Endometrium (tissue), 2 donors: ENCODE results near the gene PRKCH.

Experiments
- FAIRE-seq: peaks from 2 replicates; lab custom pipeline; 2012; peaks lifted over from hg19 to GRCh38; lab: Jason Lieb, UNC
- donor health status: control.
- donor health status: control.

The PRKCH gene

DNA sequence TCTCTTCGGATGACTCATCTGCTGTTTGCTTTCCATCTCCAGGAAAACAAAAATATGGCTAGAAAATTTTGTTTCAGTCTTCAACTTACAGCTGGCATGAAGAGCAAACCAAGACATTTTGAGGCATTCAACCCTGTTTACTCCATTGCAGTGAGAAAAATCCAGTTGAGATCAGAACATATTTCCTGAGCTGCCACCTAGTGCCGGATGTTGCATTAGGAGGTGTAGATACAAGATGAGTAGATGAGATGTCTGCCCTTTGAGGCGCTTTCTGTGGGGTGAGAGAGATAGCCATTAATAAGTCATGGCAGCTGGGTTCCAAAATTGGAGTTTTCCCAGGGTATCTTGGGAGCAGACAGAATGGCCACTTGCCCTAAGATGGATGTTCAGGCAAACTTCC, 171.1 kb downstream of the PRKCH start:
- FAIRE-seq, result no peak

DNA sequence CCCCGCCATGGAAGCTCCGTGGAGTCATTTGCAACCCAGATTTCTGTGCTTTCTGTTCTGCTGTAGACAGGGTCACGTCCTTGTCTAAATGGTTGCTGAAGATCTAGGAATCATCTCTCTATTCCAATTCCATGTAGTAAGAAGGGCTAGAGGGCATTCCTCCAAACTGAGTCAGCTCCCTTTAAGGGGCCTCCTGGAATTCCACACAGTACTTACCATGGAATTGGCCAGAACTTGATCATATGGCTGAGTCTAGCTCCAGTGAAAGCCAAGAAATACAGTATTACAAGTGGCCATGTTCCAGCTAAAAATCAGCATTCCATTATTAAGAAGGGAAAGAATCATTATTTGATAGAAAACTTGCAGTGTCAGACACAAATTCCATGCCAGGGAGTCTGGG, 171.9 kb downstream of the PRKCH start:
- FAIRE-seq, result no peak

DNA sequence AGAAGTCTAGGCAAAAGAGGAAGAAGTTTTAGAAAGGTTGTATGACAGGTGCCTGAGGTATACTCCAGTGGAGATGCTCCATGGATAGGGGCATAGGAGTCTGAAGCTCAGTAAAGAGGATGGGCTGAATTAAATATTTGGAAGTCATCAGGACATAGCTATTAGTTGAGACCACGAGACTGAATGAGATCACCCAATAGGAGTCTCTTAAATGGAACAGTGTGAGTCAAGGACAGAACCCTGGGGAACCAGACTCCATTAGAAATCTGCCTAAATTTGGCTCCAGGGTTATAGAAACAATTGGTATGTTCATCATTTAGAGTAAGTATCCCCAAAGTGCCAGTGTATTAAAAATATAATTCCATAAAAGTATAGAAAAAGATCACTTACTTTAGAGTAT, 172.6 kb downstream of the PRKCH start:
- FAIRE-seq, result no peak

DNA sequence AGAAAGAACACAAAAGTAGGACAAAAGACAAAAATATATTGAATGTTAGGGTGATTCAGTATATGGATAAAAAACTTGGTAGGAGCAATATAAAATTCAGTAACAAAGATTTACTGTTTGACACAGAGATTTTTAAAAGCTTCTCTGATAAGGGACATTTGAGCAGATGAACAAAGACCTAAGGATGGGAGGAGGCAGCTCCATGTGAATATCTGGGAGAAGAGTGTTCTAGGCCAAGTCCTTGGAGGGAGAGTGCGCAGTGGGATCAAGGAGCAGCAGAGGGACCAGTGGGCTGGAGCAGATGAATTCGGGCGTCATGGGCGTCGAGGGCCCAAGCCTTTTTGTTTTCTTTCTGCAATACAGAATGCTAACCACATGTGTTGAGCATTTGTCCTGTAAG, 174.4 kb downstream of the PRKCH start:
- no peak for FAIRE-seq

DNA sequence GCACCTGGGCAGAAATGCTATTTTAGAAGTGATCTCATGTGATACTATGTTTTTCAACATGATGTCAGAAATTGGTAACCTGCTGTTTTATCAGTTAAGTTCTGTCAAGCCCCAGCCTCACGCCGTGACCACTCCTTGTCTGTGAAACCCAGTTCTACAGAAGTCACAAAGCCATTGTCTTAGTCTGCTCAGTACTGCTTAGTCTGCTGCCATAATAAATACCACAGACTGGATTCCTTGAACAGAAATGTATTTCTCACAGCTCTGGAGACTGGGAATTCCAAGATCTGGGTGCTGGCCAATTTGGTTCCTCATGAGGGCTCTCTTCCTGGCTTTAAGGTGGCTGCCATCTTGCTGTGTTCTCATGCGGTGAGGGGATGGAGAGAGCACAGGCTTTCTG, 176.9 kb downstream of the PRKCH start:
- FAIRE-seq, result no peak

DNA sequence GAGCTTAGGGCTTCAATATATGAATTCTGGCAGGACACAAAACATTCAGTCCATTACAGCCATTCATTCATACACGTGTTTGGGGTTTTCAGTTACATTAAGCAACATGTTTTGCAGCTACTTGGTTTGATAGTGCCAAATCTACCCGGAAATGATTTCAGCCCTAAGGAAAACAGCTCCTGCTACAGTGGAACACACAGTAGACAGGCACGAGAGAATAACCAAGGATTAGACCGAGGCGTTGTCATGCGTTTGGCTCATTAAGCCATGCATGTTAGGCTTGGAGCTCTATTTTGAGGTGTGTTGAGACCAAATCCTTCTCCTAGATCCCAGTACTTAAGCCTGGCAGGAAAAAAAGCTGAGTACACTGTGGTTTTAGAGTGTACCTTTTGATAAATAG, 177.4 kb downstream of the PRKCH start:
- no peak for FAIRE-seq

DNA sequence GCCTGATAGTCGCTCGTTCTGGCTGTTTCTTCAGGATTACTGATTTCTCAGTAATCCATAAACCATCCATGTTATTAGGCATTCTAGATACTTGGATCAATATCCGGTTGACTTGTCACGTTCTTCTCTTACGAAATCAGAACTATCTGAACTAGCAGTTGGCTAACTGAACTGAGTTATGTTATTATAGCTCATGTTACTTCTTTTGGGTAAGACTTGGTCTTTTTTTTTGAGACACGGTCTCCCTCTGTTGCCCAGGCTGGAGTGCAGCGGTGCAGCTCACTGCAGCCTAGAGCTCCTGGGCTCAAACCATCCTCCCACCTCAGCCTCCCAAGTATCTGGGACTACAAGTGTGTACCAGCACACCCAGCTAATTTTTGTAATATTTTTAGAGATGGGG, 178.6 kb downstream of the PRKCH start:
- FAIRE-seq, result no peak

DNA sequence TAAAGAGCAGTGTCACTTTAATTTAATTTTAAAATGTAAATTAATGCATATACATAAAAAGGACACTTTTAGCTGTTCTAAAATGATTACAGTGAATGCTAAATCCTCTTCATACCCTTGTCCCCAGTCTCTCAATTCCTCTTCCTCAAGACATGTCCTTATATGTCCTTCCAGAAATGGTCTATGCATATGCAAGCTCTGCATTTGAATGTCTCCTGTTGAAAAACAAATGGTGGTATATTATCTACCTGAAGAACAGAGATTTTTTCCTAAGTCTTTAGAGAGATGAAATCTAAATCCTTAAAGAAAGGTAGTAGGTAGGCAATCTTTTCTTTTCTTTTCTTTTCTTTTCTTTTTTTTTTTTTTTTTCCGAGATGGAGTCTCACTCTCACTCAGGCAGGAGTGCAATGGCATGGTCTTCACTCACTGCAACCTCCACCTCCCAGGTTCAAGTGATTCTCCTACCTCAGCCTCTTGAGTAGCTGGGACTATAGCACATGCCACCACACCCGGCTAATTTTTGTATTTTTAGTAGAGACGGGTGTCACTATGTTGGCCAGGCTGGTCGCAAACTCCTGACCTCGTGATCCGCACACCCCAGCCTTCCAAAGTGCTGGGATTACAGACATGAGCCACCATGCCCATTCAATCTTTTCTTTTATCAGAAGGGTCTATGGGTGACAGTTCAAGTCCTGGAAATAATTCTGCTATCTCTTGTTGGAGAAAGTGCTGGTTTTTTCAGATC, 180.5 kb downstream of the PRKCH start:
- no peak for FAIRE-seq

DNA sequence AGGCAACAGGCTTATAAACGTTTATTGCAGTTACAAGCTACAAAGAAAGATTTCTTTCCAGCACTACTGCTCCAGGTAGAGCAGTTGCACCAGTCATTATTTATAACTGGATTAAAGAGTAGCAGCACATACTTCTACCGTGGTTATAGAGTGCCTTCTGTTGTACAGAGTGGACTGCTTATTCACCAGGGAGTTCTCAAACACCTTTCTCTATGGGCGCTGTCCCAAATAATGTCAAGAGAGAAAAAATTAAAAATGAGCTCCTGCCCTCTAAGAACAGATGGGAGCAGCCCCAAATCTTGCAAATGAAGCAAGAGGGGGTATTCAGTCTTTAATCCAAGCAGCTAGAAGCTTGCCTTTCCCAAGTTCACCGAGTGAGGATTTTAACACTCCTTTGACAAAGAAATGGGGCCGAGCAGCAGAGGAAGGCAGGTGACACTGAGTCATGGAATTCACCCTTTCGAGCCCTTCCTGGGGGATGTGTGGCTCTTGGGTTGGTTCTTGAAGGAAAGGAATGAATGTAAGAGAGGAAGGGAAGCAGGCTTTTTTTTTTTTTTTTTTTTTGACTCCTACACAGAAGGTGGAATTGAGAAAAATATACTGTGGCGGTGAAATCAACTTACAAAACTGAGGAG, 181.2 kb downstream of the PRKCH start:
- no peak for FAIRE-seq

DNA sequence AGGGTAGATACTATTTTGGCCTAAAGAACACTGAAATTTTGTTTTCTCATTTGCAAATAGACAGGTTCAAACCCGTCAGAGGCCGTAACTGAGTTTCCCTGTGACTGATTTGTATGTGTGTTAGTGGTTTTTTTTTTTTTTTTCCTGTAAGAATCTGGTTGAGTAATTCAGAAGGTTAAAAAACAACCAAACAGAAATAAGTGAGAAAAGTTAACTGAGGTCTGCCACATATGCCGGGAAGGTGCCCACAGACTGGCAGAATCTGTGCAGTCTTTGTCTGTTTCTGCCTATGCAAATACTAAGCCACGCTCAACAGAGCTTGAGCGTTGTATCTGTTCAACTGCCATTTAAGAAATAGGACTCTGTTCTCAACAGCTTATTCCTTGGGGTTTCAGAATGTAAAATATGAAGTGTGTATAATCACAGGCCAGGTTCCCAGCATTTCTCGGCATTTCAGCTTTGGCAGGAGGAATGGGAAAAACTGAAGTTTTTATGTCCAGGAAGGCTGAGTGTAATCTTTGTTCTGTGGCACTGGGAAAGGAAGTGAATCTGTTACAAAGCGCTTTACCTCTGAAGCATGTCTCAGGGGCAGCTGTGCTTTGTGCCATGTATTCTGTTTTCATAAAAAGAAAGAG, 181.9 kb downstream of the PRKCH start:
- FAIRE-seq, result no peak

DNA sequence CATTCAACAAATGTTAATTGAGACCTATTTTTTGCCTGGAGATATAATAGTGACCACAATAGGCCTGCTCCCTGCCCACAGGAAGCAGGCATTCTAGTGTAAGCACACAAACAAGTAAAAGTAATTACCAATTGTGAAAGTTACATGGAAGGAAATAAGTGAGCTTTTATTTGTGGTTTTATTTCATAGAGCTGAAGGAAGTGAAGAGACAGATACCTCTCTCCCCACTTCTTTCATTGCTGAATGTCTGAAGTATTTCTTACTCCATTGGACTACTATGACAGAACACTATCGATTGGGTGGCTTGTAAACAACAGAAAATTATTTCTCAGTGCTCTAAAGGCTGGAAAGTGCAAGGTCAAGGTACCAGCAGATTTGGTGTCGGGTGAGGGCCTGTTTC, 183.5 kb downstream of the PRKCH start:
- FAIRE-seq, result no peak

DNA sequence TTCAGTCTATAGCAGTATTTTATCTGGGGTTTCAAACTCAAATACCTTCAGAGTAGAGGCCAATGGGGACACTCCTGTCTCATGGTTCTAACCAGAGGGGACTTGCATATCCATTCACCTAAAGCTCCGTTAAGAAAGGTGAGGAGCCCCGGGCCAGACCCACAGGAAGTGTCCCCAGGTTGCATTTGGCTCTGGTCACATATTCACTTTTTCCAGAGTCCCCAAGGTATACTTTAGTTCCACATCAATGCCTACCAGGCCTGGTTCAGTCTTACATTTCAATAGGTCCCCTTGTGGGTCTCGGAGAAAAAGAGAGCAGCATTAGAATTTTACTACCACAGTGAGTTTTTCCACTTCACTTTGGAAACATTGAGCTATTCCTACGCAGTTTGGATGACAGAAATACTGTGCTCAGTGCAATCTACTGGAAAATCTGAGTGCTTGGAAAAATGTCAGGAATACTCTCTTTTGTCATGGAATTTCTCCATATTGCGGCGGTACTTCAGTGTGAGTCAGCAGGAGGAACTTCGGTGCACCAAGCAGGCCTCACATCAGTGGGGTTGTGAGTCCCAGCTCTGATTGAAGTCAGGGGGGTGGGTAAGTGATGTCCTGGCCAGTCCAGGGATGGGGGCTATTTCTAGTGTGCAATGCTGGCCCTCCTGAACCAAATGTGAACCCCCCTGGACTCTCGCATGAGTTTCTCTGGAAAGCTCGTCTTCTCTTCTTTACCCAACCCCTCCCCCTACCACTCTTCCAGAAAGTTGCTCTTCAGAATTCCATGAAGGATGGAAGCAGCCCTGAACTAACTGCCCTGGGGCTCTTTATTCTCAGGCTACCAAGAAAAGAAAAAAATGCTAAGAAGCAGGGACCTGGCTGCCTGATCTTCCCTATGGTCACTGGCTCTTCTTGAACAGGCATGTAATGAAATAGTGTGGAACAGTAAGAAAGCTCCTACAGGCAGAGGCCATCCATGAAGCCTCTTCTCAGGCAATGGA, 184.7 kb downstream of the PRKCH start:
- no peak for FAIRE-seq

DNA sequence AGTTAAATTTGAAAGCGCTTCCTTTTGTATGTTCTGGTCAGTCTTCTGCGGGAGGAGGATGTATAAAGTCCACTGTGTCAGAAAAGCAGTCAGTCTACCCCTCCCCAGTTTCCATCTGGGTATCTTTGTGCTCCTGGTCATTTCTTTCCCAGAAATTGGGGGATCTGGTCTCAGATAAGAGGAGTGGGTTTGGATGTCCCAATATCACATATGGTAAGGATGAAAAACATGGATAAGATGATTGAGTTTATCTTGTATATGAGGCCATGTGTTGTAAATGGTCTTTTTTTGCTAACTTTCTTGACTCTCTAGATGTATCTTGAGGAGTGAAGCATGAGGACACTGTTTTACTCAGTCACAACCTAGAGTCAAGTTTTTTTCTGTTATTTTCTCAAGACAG, 187.1 kb downstream of the PRKCH start:
- no peak for FAIRE-seq

DNA sequence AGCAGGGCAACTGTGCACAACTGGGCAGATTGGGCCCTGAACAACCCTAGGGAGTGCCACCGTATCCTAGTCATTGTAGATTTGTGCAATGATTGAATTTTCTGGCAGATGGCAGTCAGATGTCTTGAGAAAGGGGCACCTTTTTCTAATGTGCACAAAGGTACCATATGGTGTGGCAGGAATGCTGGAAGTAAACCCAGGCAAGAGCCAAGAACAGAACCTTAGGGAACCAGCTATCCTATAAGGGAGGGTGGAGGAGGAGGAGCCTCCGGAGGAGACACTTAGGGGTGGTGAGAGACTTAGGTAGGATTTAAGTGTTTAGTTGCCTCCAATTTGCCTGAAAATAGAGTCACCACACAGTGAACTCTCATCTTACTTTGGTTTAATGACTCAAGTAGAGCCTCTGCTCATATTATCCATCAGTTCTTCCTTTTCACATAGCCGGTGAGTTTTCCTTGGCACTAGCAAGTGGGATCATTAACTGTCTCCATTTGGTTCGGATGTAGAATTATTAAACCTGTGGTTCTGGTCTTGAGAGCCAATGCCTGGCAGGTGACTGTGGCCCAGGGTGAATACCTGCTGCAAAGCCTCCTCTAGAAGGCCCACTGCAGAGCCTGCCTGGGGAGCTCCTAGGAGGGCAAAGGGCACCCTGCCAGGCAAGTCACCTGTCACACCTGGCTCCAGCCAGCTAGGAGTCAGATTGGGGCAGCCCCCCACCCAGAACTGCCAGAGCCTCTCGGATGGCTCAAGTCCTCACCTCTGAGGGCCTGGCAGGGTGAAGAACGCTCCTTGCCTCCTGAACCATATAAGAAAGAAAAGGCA, 189.6 kb downstream of the PRKCH start:
- no peak for FAIRE-seq

DNA sequence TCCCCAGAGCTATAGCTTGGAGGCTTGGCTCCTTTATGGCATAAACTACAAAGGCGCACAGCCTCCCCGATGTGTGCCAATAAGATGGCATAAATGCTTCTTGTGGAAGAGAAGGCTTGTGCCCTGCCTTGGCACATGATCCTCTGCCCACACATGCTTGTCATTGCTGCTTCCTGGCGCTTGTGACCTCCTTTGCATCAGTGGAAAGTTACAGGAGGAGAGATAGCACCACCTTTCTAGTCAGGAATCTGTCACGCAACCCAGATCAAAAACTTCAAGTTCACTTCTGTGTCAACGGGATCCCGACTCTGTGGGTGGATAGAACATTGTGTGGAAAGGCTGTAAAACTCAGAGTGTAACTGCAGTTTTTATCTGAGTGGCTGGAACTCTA, 190.2 kb downstream of the PRKCH start:
- FAIRE-seq, result no peak

DNA sequence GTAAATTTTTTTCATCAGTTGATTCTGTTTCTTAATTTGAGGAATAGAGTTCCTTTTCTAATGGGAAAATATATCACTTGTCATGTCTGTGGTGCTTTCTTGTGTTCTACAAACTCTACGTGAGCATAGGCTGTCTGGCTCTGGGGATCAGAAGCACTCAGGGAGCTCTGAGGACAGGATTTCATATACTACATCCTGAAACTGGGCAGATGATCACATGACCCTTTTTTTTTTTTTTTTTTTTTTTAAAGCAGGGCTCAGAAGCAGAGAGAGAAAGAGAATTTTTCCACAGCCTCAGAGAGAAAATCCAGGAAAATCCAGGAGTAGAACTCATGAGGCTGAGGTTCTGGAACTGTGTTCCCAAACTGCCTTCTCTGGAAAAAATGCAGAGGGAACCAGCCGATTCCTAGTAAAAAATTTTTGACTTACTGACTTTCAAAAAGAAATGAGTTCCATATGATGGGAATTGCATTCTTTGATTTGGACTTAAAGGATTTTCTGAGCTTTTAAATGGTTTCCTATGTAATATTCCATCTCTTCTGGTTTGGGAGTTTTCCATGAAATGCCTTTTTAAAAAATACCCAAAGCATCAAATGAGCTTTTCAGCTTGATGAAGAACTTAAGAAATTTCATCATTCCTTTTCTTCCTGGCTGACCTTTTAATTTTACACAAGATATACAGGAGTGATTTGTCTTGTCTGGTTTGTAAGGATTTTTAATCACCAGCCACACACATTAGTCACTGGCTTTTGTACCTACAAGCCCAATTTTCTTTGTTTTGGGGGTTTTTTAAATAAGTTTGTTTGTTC, 190.9 kb downstream of the PRKCH start:
- FAIRE-seq, result no peak

DNA sequence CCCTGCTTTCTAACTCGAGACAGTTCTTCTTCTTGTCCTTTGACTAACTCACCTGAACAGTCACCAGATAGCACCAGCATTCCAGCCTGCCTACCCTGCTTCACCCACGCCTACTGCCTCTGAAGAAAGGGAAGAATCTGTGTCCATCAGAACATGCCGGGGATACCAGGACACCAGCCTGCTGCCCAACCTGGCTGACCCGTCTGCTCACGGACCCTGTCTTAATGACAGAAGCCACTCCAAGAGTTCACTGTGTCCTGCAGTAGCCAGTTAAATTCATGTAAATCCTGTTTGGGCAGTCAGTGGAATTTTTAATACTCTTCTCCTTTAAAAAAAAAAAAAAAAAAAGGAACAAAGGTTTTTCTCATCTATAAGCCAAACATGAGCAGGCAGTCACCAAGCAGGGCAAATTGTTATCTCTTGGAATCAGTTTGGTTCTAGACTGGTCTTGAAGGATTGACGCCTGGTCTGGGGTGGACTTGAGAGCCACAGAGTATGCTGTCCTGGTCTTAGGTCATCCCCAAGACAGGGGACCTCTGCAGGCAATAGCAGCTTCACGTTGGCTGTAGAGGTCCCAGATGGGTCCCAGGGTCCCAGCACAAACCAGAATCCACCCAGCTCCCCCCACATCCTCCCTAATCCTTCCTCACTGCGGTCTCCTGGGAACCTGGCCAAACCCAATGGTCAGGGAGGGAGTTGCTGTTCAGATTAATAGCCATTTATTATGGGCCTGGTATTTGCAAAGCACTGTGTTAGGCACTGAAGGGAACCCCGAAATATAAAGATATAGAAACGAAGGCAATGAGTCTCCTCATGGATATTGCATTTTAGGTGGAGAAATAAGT, 192.8 kb downstream of the PRKCH start:
- FAIRE-seq, result no peak

DNA sequence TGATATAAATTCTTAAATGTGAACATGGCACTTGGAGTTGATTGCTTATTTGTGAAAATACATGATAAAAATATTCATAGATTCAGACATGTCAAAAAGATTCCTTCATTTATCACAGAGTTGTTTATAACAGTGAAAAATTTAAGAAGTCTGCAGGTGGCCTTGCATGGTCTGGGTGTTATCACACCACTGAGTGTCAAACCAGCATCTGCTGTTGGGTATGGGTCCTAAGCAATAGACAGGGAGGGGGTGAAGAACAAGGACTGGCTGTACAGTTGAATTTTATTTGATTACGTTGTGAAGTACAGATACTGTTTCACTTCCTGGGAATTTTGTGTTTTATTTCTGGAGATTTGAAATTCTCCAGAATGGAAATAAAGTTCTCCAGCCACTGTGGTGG, 193.5 kb downstream of the PRKCH start:
- FAIRE-seq, result no peak

DNA sequence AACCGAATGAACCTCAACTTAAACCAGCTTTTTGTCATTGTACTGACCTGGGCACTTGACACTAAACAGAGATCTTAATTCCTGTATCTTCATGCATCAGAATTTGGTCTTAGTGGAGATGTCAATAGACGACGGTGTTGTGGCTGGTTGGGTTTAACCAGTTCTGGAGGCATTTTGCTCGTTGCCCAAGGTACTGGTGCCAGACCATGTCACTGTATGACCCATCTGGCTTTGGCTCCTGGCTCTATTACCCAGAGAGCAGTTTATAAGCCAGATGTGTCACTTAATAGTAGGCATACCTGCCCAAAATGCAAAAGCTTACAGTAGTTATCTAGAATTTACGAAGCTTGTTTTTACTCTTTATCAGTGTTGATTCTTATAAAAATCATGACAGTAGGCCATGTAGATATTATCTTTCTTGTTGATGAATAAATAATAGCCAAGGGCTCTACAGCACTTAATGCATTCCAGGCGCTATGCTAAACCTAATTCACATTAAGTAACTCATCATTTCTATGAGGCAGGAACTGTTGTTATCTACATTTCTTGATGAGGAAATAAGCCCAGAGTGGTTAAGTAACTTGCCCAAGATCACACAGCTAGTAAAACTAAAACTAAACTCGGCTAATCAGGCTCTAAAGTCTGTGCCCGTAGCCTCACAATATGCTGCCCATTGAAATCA, 194.2 kb downstream of the PRKCH start:
- FAIRE-seq, result no peak
